Parathyroid adenoma (tissue), 2 donors: ENCODE measurements around the gene MKRN1.
"Not testable (repeated sequence)": the region's sequence is repeated elsewhere in the genome, so short reads cannot be mapped to it uniquely, and the experiment has no call there.

Experiments
- H2AFZ ChIP-seq: fragments of 300-600 bp; sonication (generic); one replicate; pipeline ENCODE4 v1.7.0; 2017; ENCODE audit warnings: antibody characterized with exemption, mild to moderate bottlenecking
- H3K27ac ChIP-seq: fragments of 300-600 bp; sonication (generic); one replicate; pipeline ENCODE4 v1.7.0; 2017
- H3K27me3 ChIP-seq: fragments of 300-600 bp; sonication (generic); one replicate; pipeline ENCODE4 v1.7.0; 2017; ENCODE audit warnings: low read length; ENCODE audit not compliant: control insufficient read depth, insufficient read depth
- H3K36me3 ChIP-seq: fragments of 300-600 bp; sonication (generic); one replicate; pipeline ENCODE4 v1.7.0; 2017; ENCODE audit warnings: low read length; ENCODE audit not compliant: control insufficient read depth, insufficient read depth
- H3K4me1 ChIP-seq: fragments of 300-600 bp; sonication (generic); one replicate; pipeline ENCODE4 v1.7.0; 2017; ENCODE audit warnings: control low read depth
- H3K4me2 ChIP-seq: fragments of 300-600 bp; sonication (generic); one replicate; pipeline ENCODE4 v1.7.0; 2017; ENCODE audit warnings: low read length
- H3K4me3 ChIP-seq: fragments of 300-600 bp; sonication (generic); one replicate; pipeline ENCODE4 v1.7.0; 2017; ENCODE audit warnings: low read depth, low read length
- H3K79me2 ChIP-seq: fragments of 300-600 bp; sonication (generic); one replicate; pipeline ENCODE4 v1.7.0; 2017; ENCODE audit warnings: control low read depth
- H3K9ac ChIP-seq: fragments of 300-600 bp; sonication (generic); one replicate; pipeline ENCODE4 v1.7.0; 2017; ENCODE audit warnings: mild to moderate bottlenecking
- H3K9me3 ChIP-seq: fragments of 300-600 bp; sonication (generic); one replicate; pipeline ENCODE4 v1.7.0; 2017; ENCODE audit warnings: low read length; ENCODE audit not compliant: control insufficient read depth
- TF ChIP-seq, protein P1 (sequence below): fragments of 300-600 bp; sonication (generic); IDR thresholded peaks from one replicate; pipeline ENCODE4 v1.7.0; 2017; ENCODE audit warnings: antibody characterized with exemption, mild to moderate bottlenecking
- donor health status: primary hyperparathyroidism.

Gene MKRN1

DNA sequence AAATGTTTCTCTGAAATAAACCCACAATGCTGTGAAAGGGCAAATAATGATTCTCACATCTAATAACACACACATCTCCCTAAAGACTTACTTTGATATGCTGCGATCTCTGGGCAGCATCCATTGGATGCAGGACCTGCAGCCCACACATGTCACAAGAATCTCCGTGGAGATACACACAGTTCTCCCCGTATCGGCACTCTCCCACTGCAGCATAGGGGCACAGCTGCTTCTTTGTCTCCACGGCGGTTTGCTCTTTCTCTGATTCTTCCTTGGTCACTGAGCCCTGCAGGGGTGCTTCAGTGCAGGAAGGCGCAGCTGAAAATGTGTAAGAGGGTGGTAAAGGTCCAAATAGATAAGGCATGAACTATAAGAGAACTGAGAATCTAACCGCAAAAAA is 20.4 kb downstream of the MKRN1 start:
- TF ChIP-seq, protein P1, sequence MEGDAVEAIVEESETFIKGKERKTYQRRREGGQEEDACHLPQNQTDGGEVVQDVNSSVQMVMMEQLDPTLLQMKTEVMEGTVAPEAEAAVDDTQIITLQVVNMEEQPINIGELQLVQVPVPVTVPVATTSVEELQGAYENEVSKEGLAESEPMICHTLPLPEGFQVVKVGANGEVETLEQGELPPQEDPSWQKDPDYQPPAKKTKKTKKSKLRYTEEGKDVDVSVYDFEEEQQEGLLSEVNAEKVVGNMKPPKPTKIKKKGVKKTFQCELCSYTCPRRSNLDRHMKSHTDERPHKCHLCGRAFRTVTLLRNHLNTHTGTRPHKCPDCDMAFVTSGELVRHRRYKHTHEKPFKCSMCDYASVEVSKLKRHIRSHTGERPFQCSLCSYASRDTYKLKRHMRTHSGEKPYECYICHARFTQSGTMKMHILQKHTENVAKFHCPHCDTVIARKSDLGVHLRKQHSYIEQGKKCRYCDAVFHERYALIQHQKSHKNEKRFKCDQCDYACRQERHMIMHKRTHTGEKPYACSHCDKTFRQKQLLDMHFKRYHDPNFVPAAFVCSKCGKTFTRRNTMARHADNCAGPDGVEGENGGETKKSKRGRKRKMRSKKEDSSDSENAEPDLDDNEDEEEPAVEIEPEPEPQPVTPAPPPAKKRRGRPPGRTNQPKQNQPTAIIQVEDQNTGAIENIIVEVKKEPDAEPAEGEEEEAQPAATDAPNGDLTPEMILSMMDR = no peak
- Histone ChIP-seq H3K4me3 (no peak overlapping the region), H3K27me3 (no peaks in the 10 kb centered on the region), H3K4me2 (no peak overlapping the region), H3K9ac (no peak overlapping the region), H3K79me2 (peaks cover 37% of the 10 kb centered on the region), H3K36me3 (no peaks in the 10 kb centered on the region), H3K4me1 (no peaks in the 10 kb centered on the region), H2AFZ (no peak overlapping the region), H3K9me3 (no peaks in the 10 kb centered on the region), H3K27ac (no peak overlapping the region)

DNA sequence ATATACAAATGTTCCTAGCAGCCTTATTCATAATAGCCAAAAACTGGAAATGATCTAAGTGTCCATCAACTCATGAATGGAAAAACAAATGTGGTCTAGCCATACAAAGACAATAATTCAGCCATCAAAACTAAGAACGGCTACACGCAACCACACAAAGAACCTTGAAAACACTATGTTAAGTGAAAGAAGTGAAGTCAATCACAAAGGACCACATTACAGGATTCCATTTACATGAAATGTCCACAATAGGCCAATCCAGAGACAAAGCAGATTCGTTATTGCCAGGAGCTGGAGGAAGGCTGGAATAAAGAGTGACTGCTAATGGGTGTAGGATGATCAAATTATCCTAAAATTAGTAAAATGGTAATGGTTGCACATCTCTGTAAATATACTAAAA is 21.1 kb downstream of the MKRN1 start:
- Histone ChIP-seq H2AFZ (no peak overlapping the region), H3K36me3 (no peaks in the 10 kb centered on the region), H3K4me2 (no peak overlapping the region), H3K4me1 (no peaks in the 10 kb centered on the region), H3K9me3 (no peaks in the 10 kb centered on the region), H3K79me2 (peaks cover 32% of the 10 kb centered on the region), H3K27me3 (no peaks in the 10 kb centered on the region), H3K4me3 (no peak overlapping the region), H3K27ac (no peak overlapping the region), H3K9ac (no peak overlapping the region)
- TF ChIP-seq, protein P1 = no peak

GRCh38 chr7:140456551-140457051 is 22.7 kb downstream of the MKRN1 start:
- Histone ChIP-seq H3K9me3 (no peaks in the 10 kb centered on the region), H3K27me3 (no peaks in the 10 kb centered on the region), H3K4me1 (peaks cover 4% of the 10 kb centered on the region), H3K4me3 (no peak overlapping the region), H3K9ac (no peak overlapping the region), H3K4me2 (no peak overlapping the region), H3K27ac (no peak overlapping the region), H2AFZ (no peak overlapping the region), H3K36me3 (no peaks in the 10 kb centered on the region), H3K79me2 (peaks cover 18% of the 10 kb centered on the region)
- TF ChIP-seq, protein P1 = no peak

DNA sequence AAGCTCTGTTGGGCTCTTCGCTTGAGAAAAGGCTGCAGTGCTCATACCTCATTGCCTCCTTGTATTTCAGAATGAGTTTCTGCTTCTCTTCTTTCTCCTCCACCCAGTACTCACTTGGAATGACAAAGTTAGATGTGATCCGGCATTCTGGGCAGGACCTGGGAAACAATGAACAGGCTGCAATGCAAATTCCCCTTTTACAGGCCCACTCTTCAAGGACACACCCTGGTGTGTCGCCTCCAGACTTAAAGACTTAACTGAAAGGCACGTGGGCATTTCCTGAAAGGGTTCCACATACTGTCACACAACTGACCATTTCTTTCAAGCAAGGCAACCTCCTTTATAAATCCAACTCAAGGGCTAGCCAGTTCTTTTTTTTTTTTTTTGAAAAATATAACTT is 23.6 kb downstream of the MKRN1 start:
- Histone ChIP-seq H3K36me3 (no peaks in the 10 kb centered on the region), H3K27ac (no peak overlapping the region)

GRCh38 chr7:140454657-140455015 is 24.7 kb downstream of the MKRN1 start:
- Histone ChIP-seq H3K36me3 (no peaks in the 10 kb centered on the region), H3K27me3 (no peaks in the 10 kb centered on the region), H3K4me2 (no peak overlapping the region), H3K79me2 (peaks cover 8% of the 10 kb centered on the region), H3K4me1 (peaks cover 23% of the 10 kb centered on the region), H3K9ac (no peak overlapping the region), H3K9me3 (no peaks in the 10 kb centered on the region), H3K4me3 (no peak overlapping the region), H2AFZ (no peak overlapping the region), H3K27ac (no peak overlapping the region)
- TF ChIP-seq, protein P1 = no peak

More for the DNA sequence above, 23.6 kb downstream of the MKRN1 start:
- TF ChIP-seq, protein P1 = no peak
- Histone ChIP-seq H3K79me2 (peaks cover 11% of the 10 kb centered on the region), H3K4me3 (no peak overlapping the region), H3K9me3 (no peaks in the 10 kb centered on the region), H3K27me3 (no peaks in the 10 kb centered on the region), H2AFZ (no peak overlapping the region), H3K9ac (no peak overlapping the region), H3K4me2 (no peak overlapping the region), H3K4me1 (peaks cover 12% of the 10 kb centered on the region)

DNA sequence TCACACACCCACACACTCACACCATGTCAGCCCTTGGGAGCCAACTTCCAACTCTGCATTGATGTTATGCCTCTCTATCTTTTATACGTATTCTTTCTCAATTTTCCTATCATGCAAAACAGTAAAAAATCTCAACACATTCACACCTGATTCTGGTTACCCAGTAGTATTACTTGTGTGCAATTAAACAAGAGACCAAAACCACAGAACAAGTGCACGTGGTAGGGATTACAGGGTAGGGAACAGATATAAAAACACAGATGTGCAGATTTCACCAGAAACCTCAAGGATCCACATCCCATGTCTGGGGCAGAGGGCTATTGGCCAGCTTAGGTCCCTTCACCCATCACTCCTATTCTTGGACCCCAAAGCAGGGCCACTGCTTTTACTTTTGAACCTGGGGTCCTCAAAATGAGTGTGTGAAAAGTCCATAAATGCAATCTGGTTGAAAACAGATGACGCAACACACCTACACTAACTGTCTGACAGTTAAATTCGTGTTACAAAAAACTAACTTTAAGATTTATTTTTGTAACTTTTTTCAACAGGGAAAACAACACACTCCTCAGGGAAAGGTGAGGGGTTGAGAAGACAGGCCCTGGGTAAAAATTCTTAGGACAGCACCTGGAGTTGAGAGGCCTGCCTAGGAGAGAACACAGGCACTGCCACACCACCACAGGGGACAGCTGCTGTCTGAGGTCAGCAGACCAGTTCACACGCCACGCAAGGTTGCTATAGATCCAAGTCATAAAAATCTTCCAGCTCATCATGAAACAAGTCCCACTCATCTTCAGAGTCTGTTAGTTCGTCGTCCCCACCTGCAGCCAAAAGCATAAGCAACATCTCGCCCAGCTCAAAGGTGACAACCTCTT is 25.3 kb downstream of the MKRN1 start:
- H3K36me3 ChIP-seq, H3K9me3 ChIP-seq, H3K27ac ChIP-seq, H3K79me2 ChIP-seq, H2AFZ ChIP-seq, H3K4me3 ChIP-seq, H3K9ac ChIP-seq, H3K27me3 ChIP-seq, H3K4me2 ChIP-seq: not testable (repeated sequence)
- H3K4me1 ChIP-seq = peaks cover 28% of the 10 kb centered on the region
